IMR-90 (cell line): ENCODE results near the gene KYAT1. TPM values are rescaled to one million over a fixed set of nuclear protein-coding genes. Genes with fewer than 3 reads are reported as not detected.

Source experiments
- ATAC-seq: fragments of 200-7000 bp; cut with Tn5 transposase; 2 replicates; pipeline ENCODE4 v1.9.1; 2020; ENCODE audit warnings: low read depth, mild to moderate bottlenecking, moderate library complexity
- BruUV-seq: library from RNA; stranded (reverse); fragments of 400-500 nt; replicated peaks from 2 replicates; lab custom pipeline; 2021; lab: Mats Ljungman, UMichigan
- CTCF ChIA-PET: fragments of 300-600 bp; formaldehyde crosslinking; extraction: SDS; loops from one replicate; lab custom pipeline; 2021; ENCODE audit warnings: antibody characterized with exemption; lab: Yijun Ruan, JAX
- POLR2A ChIA-PET: fragments of 300-600 bp; sonication (Branson Sonifier 250); formaldehyde crosslinking; loops from one replicate; lab custom pipeline; 2022; ENCODE audit warnings: antibody characterized with exemption; ENCODE audit not compliant: unreplicated experiment; lab: Charles Lee
- DNase-seq: peaks from one replicate; pipeline ENCODE4 v3.0.0; 2013
- H2AFZ ChIP-seq: replicated peaks from 2 replicates; pipeline ENCODE3; 2013; ENCODE audit warnings: low read length, mild to moderate bottlenecking; ENCODE audit not compliant: poor library complexity
- H2AK5ac ChIP-seq: 2 replicates; pipeline ENCODE4 v1.6.1; 2013; ENCODE audit warnings: low read depth, low read length, inconsistent platforms
- H2AK9ac ChIP-seq: replicated peaks from 2 replicates; pipeline ENCODE3; 2013; ENCODE audit warnings: mild to moderate bottlenecking, low read depth, low read length, moderate library complexity; ENCODE audit not compliant: poor library complexity
- H2BK120ac ChIP-seq: 2 replicates; pipeline ENCODE4 v1.6.1; 2013; ENCODE audit warnings: low read depth, low read length, inconsistent platforms
- H2BK15ac ChIP-seq: 3 replicates; pipeline ENCODE4 v1.6.1; 2013; ENCODE audit warnings: low read depth, low read length, inconsistent platforms
- H2BK20ac ChIP-seq: 2 replicates; pipeline ENCODE4 v1.6.1; 2013; ENCODE audit warnings: low read depth, mild to moderate bottlenecking, inconsistent platforms, low read length, moderate library complexity
- H2BK5ac ChIP-seq: 2 replicates; pipeline ENCODE4 v1.6.1; 2013; ENCODE audit warnings: mild to moderate bottlenecking, low read depth, low read length, inconsistent platforms; ENCODE audit not compliant: poor library complexity, severe bottlenecking
- H3K14ac ChIP-seq: replicated peaks from 2 replicates; pipeline ENCODE4 v1.6.1; 2013; ENCODE audit warnings: low read depth, low read length, inconsistent platforms
- H3K18ac ChIP-seq: 2 replicates; pipeline ENCODE4 v1.6.1; 2013; ENCODE audit warnings: low read depth, low read length, control low read depth
- H3K23ac ChIP-seq: 2 replicates; pipeline ENCODE4 v1.6.1; 2013; ENCODE audit warnings: low read depth, low read length, inconsistent platforms
- H3K27ac ChIP-seq: 2 replicates; pipeline ENCODE4 v1.5.1; 2013; ENCODE audit warnings: mild to moderate bottlenecking, control low read depth, low read length; ENCODE audit not compliant: insufficient read depth
- H3K27me3 ChIP-seq: 2 replicates; pipeline ENCODE4 v1.6.1; 2013; ENCODE audit warnings: low read length; ENCODE audit not compliant: control insufficient read depth, insufficient read depth
- H3K36me3 ChIP-seq: 2 replicates; pipeline ENCODE4 v1.6.1; 2013; ENCODE audit warnings: low read length, mixed read lengths; ENCODE audit not compliant: control insufficient read depth, insufficient read depth
- H3K4ac ChIP-seq: 2 replicates; pipeline ENCODE4 v1.6.1; 2013; ENCODE audit warnings: low read depth, low read length, inconsistent platforms
- H3K4me1 ChIP-seq: 2 replicates; pipeline ENCODE4 v1.6.1; 2013; ENCODE audit warnings: low read length, mixed read lengths; ENCODE audit not compliant: control insufficient read depth, insufficient read depth
- H3K4me2 ChIP-seq: 2 replicates; pipeline ENCODE4 v1.6.1; 2013; ENCODE audit warnings: low read depth, mild to moderate bottlenecking, control low read depth, low read length, moderate library complexity
- H3K4me3 ChIP-seq: 2 replicates; pipeline ENCODE4 v1.5.1; 2013; ENCODE audit warnings: low read depth, mild to moderate bottlenecking, control low read depth, low read length, moderate library complexity; ENCODE audit not compliant: insufficient read depth
- H3K56ac ChIP-seq: 2 replicates; pipeline ENCODE4 v1.6.1; 2013; ENCODE audit warnings: low read length, inconsistent platforms; ENCODE audit not compliant: insufficient read depth; ENCODE audit errors: extremely low read depth
- H3K79me1 ChIP-seq, 2 experiments: 2 replicates each; pipeline ENCODE4 v1.6.1; 2013; ENCODE audit warnings: low read length in 2 of 2, inconsistent platforms in 1 of 2, low read depth in 1 of 2
- H3K9ac ChIP-seq: 2 replicates; pipeline ENCODE4 v1.6.1; 2013; ENCODE audit warnings: low read depth, low read length, control low read depth
- H3K9me1 ChIP-seq: 2 replicates; pipeline ENCODE4 v1.6.1; 2013; ENCODE audit warnings: low read length, inconsistent platforms; ENCODE audit not compliant: insufficient read depth
- H3K9me3 ChIP-seq: 2 replicates; pipeline ENCODE4 v1.6.1; 2013; ENCODE audit warnings: low read length; ENCODE audit not compliant: control insufficient read depth, insufficient read depth
- H4K20me1 ChIP-seq: 2 replicates; pipeline ENCODE4 v1.6.1; 2013; ENCODE audit warnings: low read length, inconsistent platforms; ENCODE audit not compliant: insufficient read depth
- H4K5ac ChIP-seq: 2 replicates; pipeline ENCODE4 v1.6.1; 2013; ENCODE audit warnings: mild to moderate bottlenecking, low read depth, low read length, control low read depth
- H4K8ac ChIP-seq, 2 experiments: 2 replicates each; pipeline ENCODE4 v1.6.1; 2013; ENCODE audit warnings: low read depth in 2 of 2, low read length in 2 of 2, control low read depth in 1 of 2, inconsistent platforms in 1 of 2
- H4K91ac ChIP-seq: 2 replicates; pipeline ENCODE4 v1.6.1; 2013; ENCODE audit warnings: low read depth, low read length, inconsistent platforms; ENCODE audit not compliant: insufficient read depth
- BHLHE40 ChIP-seq: fragments of 150-350 bp; IDR thresholded peaks from 2 replicates; pipeline ENCODE4 v1.6.1; 2016; ENCODE audit warnings: mild to moderate bottlenecking, low read depth, low read length
- CEBPB ChIP-seq: IDR thresholded peaks from 2 replicates; pipeline ENCODE4 v1.6.1; 2012; ENCODE audit warnings: low read depth, low read length, improper control_type of control experiment
- CHD1 ChIP-seq: IDR thresholded peaks from 2 replicates; pipeline ENCODE4 v1.6.1; 2012; ENCODE audit warnings: low read depth, low read length, improper control_type of control experiment
- MAFK ChIP-seq: IDR thresholded peaks from 2 replicates; pipeline ENCODE4 v1.6.1; 2012; ENCODE audit warnings: low read depth, low read length, improper control_type of control experiment
- MAZ ChIP-seq: IDR thresholded peaks from 2 replicates; pipeline ENCODE4 v1.6.1; 2012; ENCODE audit warnings: low read depth, mild to moderate bottlenecking, low read length, improper control_type of control experiment, moderate library complexity, borderline replicate concordance
- MXI1 ChIP-seq: IDR thresholded peaks from 2 replicates; pipeline ENCODE4 v1.6.1; 2012; ENCODE audit warnings: low read depth, mild to moderate bottlenecking, low read length, moderate library complexity, borderline replicate concordance
- POLR2A ChIP-seq: IDR thresholded peaks from 2 replicates; pipeline ENCODE4 v1.6.1; 2012; ENCODE audit warnings: mild to moderate bottlenecking, low read depth, low read length
- RAD21 ChIP-seq: IDR thresholded peaks from 2 replicates; pipeline ENCODE4 v1.6.1; 2012; ENCODE audit warnings: low read length, improper control_type of control experiment
- RCOR1 ChIP-seq: IDR thresholded peaks from 2 replicates; pipeline ENCODE4 v1.6.1; 2012; ENCODE audit warnings: mild to moderate bottlenecking, low read length, improper control_type of control experiment; ENCODE audit not compliant: insufficient replicate concordance
- RFX5 ChIP-seq: IDR thresholded peaks from 2 replicates; pipeline ENCODE4 v1.8.0; 2012; ENCODE audit warnings: low read depth, mild to moderate bottlenecking, low read length, moderate library complexity
- SMC3 ChIP-seq: fragments of 150-350 bp; IDR thresholded peaks from 2 replicates; pipeline ENCODE4 v1.6.1; 2016; ENCODE audit warnings: low read depth, mild to moderate bottlenecking, antibody characterized with exemption, low read length, moderate library complexity
- WGBS, 2 experiments: methylation state at CpG; one replicate each; pipeline versions ENCODE4 v1.1.5 to v1.1.7; 2013; ENCODE audit warnings: missing lambda C conversion rate in 2 of 2; ENCODE audit not compliant: insufficient read length in 1 of 2; ENCODE audit errors: extremely low coverage in 2 of 2; 5-methylcytosine and 5-hydroxymethylcytosine counted together
- dilution Hi-C: fragments of 300-500 bp; cut with HindIII; formaldehyde crosslinking; loops from one replicate; pipeline ENCODE4 v1.14.3; 2018; ENCODE audit warnings: low sequenced_read_pairs; ENCODE audit not compliant: unreplicated experiment
- in situ Hi-C: fragments of 300-500 bp; cut with MboI; formaldehyde crosslinking; loops from 3 replicates; pipeline ENCODE4 v1.14.3; 2019; ENCODE audit warnings: low sequenced_read_pairs, inconsistent platforms, mixed read lengths
- intact Hi-C: fragments of 100-400 bp; cut with micrococcal nuclease; formaldehyde crosslinking; loops from 2 replicates; pipeline ENCODE4 v1.10.0; 2022
- polyA plus RNA-seq, 3 experiments: library from polyadenylated mRNA; depleted of rRNA; stranded (reverse); fragments of >200 nt; gene quantifications; 2 replicates each; pipeline ENCODE4 v1.2.3, GENCODE V29; 2012; ENCODE audit warnings: low replicate concordance in 1 of 3
- total RNA-seq: library from RNA; depleted of rRNA; stranded (reverse); fragments of >200 nt; gene quantifications from 2 replicates; pipeline ENCODE4 v1.2.3, GENCODE V29; 2012
- TF ChIP-seq, protein P1 (sequence below): fragments of 150-350 bp; IDR thresholded peaks from 2 replicates; pipeline ENCODE4 v1.6.1; 2016; ENCODE audit warnings: low read depth, mild to moderate bottlenecking, low read length, moderate library complexity, borderline replicate concordance
- TF ChIP-seq, protein P2 (sequence below): fragments of 150-350 bp; IDR thresholded peaks from 2 replicates; pipeline ENCODE4 v1.6.1; 2017; ENCODE audit warnings: mild to moderate bottlenecking, antibody characterized with exemption, low read length, low read depth

The KYAT1 gene
- total and polyA plus RNA-seq, 2 of the 4 experiments (the other 2 are of a cell fraction): 6.8 to 9.5 TPM

- no peaks in the 10 kb centered on the region for H3K9me3 ChIP-seq
- ChIA-PET CTCF (no interaction called here), POLR2A (no interaction called here)
- ATAC-seq (no peak), DNase-seq (no peak)
- H3K4me3 ChIP-seq: no peak overlapping the region
- no peak overlapping the region for H2AFZ ChIP-seq
- in situ Hi-C loops (no loop called here), dilution Hi-C loops (no loop called here), intact Hi-C loops (no loop called here)
- peaks cover 4% of the 10 kb centered on the region; the same call in 1 of the 2 replicates for H3K4me1 ChIP-seq
- BruUV-seq: no TSS peak
- H3K9ac ChIP-seq: no peak overlapping the region
- H3K4ac ChIP-seq: no peak overlapping the region
- H3K27ac ChIP-seq: no peak overlapping the region
- no peak overlapping the region for H2BK120ac ChIP-seq
- H2AK5ac ChIP-seq: no peak overlapping the region
- H3K23ac ChIP-seq: no peak overlapping the region
- no peak overlapping the region for H2BK20ac ChIP-seq
- H3K4me2 ChIP-seq: no peak overlapping the region
- peaks cover 0 to 15% of the 10 kb centered on the region in 2 experiments; a peak in 3 of 4 replicates for H3K79me1 ChIP-seq
- H4K8ac ChIP-seq: no peak overlapping the region
- peaks cover 34% of the 10 kb centered on the region for H3K36me3 ChIP-seq
- no peak overlapping the region for H3K14ac ChIP-seq
- WGBS, 2 experiments: 88% methylated on average over 14 of the region's 24 CpGs; no CpG with 5 or more reads in 1 of the 2 experiments
- H4K20me1 ChIP-seq: peaks cover 14% of the 10 kb centered on the region
- no peak overlapping the region for H2BK15ac ChIP-seq
- no peaks in the 10 kb centered on the region for H3K27me3 ChIP-seq
- no peak overlapping the region for H3K56ac ChIP-seq
- TF ChIP-seq, protein P1, sequence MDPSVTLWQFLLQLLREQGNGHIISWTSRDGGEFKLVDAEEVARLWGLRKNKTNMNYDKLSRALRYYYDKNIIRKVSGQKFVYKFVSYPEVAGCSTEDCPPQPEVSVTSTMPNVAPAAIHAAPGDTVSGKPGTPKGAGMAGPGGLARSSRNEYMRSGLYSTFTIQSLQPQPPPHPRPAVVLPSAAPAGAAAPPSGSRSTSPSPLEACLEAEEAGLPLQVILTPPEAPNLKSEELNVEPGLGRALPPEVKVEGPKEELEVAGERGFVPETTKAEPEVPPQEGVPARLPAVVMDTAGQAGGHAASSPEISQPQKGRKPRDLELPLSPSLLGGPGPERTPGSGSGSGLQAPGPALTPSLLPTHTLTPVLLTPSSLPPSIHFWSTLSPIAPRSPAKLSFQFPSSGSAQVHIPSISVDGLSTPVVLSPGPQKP: no peak
- TF ChIP-seq SMC3 (no peak), POLR2A (no peak), CHD1 (no peak), BHLHE40 (no peak), RAD21 (no peak), MXI1 (no peak), MAZ (no peak), MAFK (no peak), CEBPB (no peak), RFX5 (no peak), RCOR1 (no peak)
- TF ChIP-seq, protein P2, sequence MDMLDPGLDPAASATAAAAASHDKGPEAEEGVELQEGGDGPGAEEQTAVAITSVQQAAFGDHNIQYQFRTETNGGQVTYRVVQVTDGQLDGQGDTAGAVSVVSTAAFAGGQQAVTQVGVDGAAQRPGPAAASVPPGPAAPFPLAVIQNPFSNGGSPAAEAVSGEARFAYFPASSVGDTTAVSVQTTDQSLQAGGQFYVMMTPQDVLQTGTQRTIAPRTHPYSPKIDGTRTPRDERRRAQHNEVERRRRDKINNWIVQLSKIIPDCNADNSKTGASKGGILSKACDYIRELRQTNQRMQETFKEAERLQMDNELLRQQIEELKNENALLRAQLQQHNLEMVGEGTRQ: no peak
- H2BK5ac ChIP-seq: no peak overlapping the region
- no peak overlapping the region for H3K18ac ChIP-seq
- H4K91ac ChIP-seq: no peak overlapping the region
- H3K9me1 ChIP-seq: peaks cover 9% of the 10 kb centered on the region; the same call in 1 of the 2 replicates
- H2AK9ac ChIP-seq: no peak overlapping the region
- H4K5ac ChIP-seq: no peak overlapping the region
Measured at GRCh38 chr9:128820665-128821583, 60.8 kb downstream of the KYAT1 start.
